NK-92 treated with Interleukin-12 subunit alpha and Interleukin-12 subunit beta, amount 100 ng/mL, for 24 hours (cell line): ENCODE data around the gene KRT77.

Experiments used
- DNase-seq: peaks from one replicate; lab custom pipeline; 2025; lab: John Stamatoyannopoulos, UW

KRT77 gene

GRCh38 chr12:52692254-52692653 lies 11.1 kb downstream of the KRT77 start:
- no peak for DNase-seq

- DNase-seq, result no peak
These were observed 11.5 kb downstream of the KRT77 start for GRCh38 chr12:52691841-52692150.

- no peak for DNase-seq
These were observed 12.1 kb downstream of the KRT77 start for GRCh38 chr12:52691076-52691840.

- DNase-seq, result no peak
These were observed 12.8 kb downstream of the KRT77 start for GRCh38 chr12:52690351-52691075.

GRCh38 chr12:52689936-52690335 lies 13.4 kb downstream of the KRT77 start:
- no peak for DNase-seq

GRCh38 chr12:52689239-52689638 lies 14.1 kb downstream of the KRT77 start:
- DNase-seq, result no peak

- no peak for DNase-seq
These were observed 14.8 kb downstream of the KRT77 start for GRCh38 chr12:52688481-52688880.

GRCh38 chr12:52687497-52688385 lies 15.6 kb downstream of the KRT77 start:
- no peak for DNase-seq

- no peak for DNase-seq
These were observed 16.4 kb downstream of the KRT77 start for GRCh38 chr12:52686756-52687487.

GRCh38 chr12:52686063-52686462 lies 17.3 kb downstream of the KRT77 start:
- DNase-seq, result no peak

GRCh38 chr12:52685406-52685890 lies 17.9 kb downstream of the KRT77 start:
- DNase-seq, result no peak

- DNase-seq, result no peak
These were observed 18.9 kb downstream of the KRT77 start for GRCh38 chr12:52684431-52684830.

- DNase-seq, result no peak
These were observed 19.6 kb downstream of the KRT77 start for GRCh38 chr12:52683575-52684300.

GRCh38 chr12:52682938-52683574 lies 20.3 kb downstream of the KRT77 start:
- DNase-seq, result no peak

GRCh38 chr12:52682381-52682660 lies 21.0 kb downstream of the KRT77 start:
- no peak for DNase-seq

GRCh38 chr12:52681526-52682380 lies 21.6 kb downstream of the KRT77 start:
- no peak for DNase-seq

- no peak for DNase-seq
These were observed 23.0 kb downstream of the KRT77 start, which contains the start of gene KRT1 for GRCh38 chr12:52680363-52680762. Gene KRT1 (minus strand): TSS chr12:52680407. CDS start chr12:52680348, 59 bp downstream.

GRCh38 chr12:52679875-52680274 lies 23.4 kb downstream of the KRT77 start:
- no peak for DNase-seq

- DNase-seq, result no peak
These were observed 25.7 kb downstream of the KRT77 start for GRCh38 chr12:52677671-52678070.

- no peak for DNase-seq
These were observed 26.2 kb downstream of the KRT77 start for GRCh38 chr12:52677126-52677525.
